Loucy (cell line): ENCODE results near the gene KNCN.

Experiments
- H2AFZ ChIP-seq: fragments of 200-600 bp; sonication (generic); 2 replicates; pipeline ENCODE4 v1.6.0; 2016; ENCODE audit warnings: antibody characterized with exemption, mild to moderate bottlenecking, low read length, moderate library complexity
- H3F3A ChIP-seq: fragments of 200-600 bp; 2 replicates; pipeline ENCODE4 v1.6.0; 2016; ENCODE audit warnings: antibody characterized with exemption, low read depth, mild to moderate bottlenecking
- H3K27me3 ChIP-seq: fragments of 200-600 bp; sonication (generic); 2 replicates; pipeline ENCODE4 v1.6.1; 2014; ENCODE audit warnings: low read length, mild to moderate bottlenecking; ENCODE audit not compliant: insufficient read depth, poor library complexity, severe bottlenecking
- H3K36me3 ChIP-seq: fragments of 200-600 bp; sonication (generic); 2 replicates; pipeline ENCODE4 v1.6.1; 2016; ENCODE audit warnings: low read length; ENCODE audit not compliant: insufficient read depth
- H3K4me1 ChIP-seq: fragments of 200-600 bp; sonication (generic); 2 replicates; pipeline ENCODE4 v1.5.1; 2014; ENCODE audit warnings: low read length, mild to moderate bottlenecking; ENCODE audit not compliant: insufficient read depth, poor library complexity, severe bottlenecking
- H3K4me2 ChIP-seq: fragments of 200-600 bp; sonication (generic); 2 replicates; pipeline ENCODE4 v1.6.0; 2014; ENCODE audit warnings: antibody characterized with exemption, low read length, low read depth, mild to moderate bottlenecking; ENCODE audit not compliant: poor library complexity, severe bottlenecking
- H3K4me3 ChIP-seq: fragments of 200-600 bp; sonication (generic); 2 replicates; pipeline ENCODE4 v1.5.1; 2014; ENCODE audit warnings: low read length, mild to moderate bottlenecking, mixed read lengths; ENCODE audit not compliant: poor library complexity, severe bottlenecking
- H3K79me2 ChIP-seq: fragments of 200-600 bp; sonication (generic); 2 replicates; pipeline ENCODE4 v1.6.1; 2014; ENCODE audit warnings: low read length; ENCODE audit not compliant: insufficient read depth
- H3K9ac ChIP-seq: fragments of 200-600 bp; sonication (generic); 2 replicates; pipeline ENCODE4 v1.6.0; 2014; ENCODE audit warnings: mild to moderate bottlenecking, low read depth, low read length, moderate library complexity; ENCODE audit not compliant: poor library complexity, severe bottlenecking
- H3K9me2 ChIP-seq: fragments of 200-600 bp; sonication (generic); replicated peaks from 2 replicates; pipeline ENCODE4 v1.6.1; 2016; ENCODE audit warnings: low read depth, low read length, mixed read lengths
- H3K9me3 ChIP-seq: fragments of 200-600 bp; sonication (generic); 2 replicates; pipeline ENCODE4 v1.6.1; 2014; ENCODE audit warnings: mild to moderate bottlenecking, antibody characterized with exemption, low read length, low read depth; ENCODE audit not compliant: insufficient read depth
- H4K20me1 ChIP-seq: fragments of 200-600 bp; sonication (generic); 2 replicates; pipeline ENCODE4 v1.6.0; 2014; ENCODE audit warnings: antibody characterized with exemption, low read length, mild to moderate bottlenecking; ENCODE audit not compliant: insufficient read depth, poor library complexity, severe bottlenecking
- CTCF ChIP-seq: fragments of 200-600 bp; sonication (generic); conservative IDR thresholded peaks from 2 replicates; pipeline ENCODE4 v1.5.1; 2014; ENCODE audit warnings: mild to moderate bottlenecking, antibody characterized with exemption, low read length
- EZH2phosphoT487 ChIP-seq: fragments of 200-600 bp; IDR thresholded peaks from 2 replicates; pipeline ENCODE4 v1.6.1; 2018; ENCODE audit warnings: antibody characterized with exemption, mild to moderate bottlenecking, moderate library complexity, borderline replicate concordance

Gene KNCN

DNA sequence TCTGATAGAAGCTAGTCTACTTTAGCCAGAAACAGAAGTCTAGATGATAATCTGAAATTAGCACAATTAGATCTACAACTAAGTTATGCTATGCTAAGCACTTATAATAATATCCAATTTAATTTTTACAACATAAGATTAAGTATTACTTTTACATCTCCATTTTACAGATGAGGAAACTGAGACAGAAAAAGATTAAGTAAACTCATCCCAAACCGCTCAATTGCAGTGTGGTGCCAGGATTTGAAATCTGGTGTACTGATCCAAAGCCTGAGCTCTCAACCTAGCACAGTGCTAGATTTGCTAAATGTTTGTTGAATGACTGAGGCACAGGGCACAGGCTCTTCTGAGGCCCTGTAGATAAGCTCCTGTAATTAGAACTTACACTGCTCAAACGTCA lies 13.8 kb downstream of the KNCN start:
- H3K27me3 ChIP-seq: no peaks in the 10 kb centered on the region
- H3K9me3 ChIP-seq: no peaks in the 10 kb centered on the region
- H4K20me1 ChIP-seq: no peaks in the 10 kb centered on the region
- no peaks in the 10 kb centered on the region for H3K4me1 ChIP-seq
- no peaks in the 10 kb centered on the region for H3K36me3 ChIP-seq
- no peaks in the 10 kb centered on the region for H3F3A ChIP-seq
- H2AFZ ChIP-seq: no peak overlapping the region
- no peaks in the 10 kb centered on the region for H3K9me2 ChIP-seq
- no peak for TF ChIP-seq CTCF
- TF ChIP-seq EZH2phosphoT487: no peak
- H3K9ac ChIP-seq: no peak overlapping the region
- H3K4me2 ChIP-seq: no peak overlapping the region
- no peak overlapping the region for H3K4me3 ChIP-seq
- no peaks in the 10 kb centered on the region for H3K79me2 ChIP-seq

- no peak overlapping the region for H3K9ac ChIP-seq
- H3K4me2 ChIP-seq: no peak overlapping the region
- no peaks in the 10 kb centered on the region for H3K79me2 ChIP-seq
- H3K27me3 ChIP-seq: no peaks in the 10 kb centered on the region
- no peaks in the 10 kb centered on the region for H3K9me3 ChIP-seq
- no peaks in the 10 kb centered on the region for H3K36me3 ChIP-seq
- H2AFZ ChIP-seq: no peak overlapping the region
- no peak for TF ChIP-seq CTCF
- no peak for TF ChIP-seq EZH2phosphoT487
- no peaks in the 10 kb centered on the region for H4K20me1 ChIP-seq
- no peaks in the 10 kb centered on the region for H3F3A ChIP-seq
- H3K4me1 ChIP-seq: no peaks in the 10 kb centered on the region
- H3K9me2 ChIP-seq: no peaks in the 10 kb centered on the region
- no peak overlapping the region for H3K4me3 ChIP-seq
Measured at GRCh38 chr1:46536527-46536926, 14.9 kb downstream of the KNCN start.

DNA sequence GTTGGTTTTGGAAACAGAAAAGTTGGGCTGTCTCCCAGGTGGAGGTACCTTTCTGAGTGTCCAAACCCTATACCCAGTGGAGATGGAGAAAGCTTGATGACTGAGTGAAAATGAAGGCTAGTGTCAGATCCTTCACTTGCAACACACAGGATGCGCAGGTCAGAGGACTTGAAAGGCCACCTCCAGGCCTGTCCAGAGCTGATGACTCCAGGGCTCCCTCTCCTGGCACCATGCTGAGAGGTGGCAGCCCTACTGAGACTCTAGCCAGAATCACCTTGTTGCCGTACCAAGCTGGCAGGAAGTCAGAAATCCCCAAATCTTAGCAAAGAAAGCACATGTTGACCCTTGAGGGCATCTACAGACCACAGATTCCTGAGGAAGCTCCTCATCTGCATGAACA lies 16.4 kb downstream of the KNCN start:
- H3F3A ChIP-seq: no peaks in the 10 kb centered on the region
- peak overlapping the region; percentile 27; the same call in 1 of the 2 replicates for H2AFZ ChIP-seq
- H3K27me3 ChIP-seq: no peaks in the 10 kb centered on the region
- H3K9me2 ChIP-seq: no peaks in the 10 kb centered on the region
- H3K9me3 ChIP-seq: no peaks in the 10 kb centered on the region
- H3K36me3 ChIP-seq: no peaks in the 10 kb centered on the region
- H3K79me2 ChIP-seq: no peaks in the 10 kb centered on the region
- no peak overlapping the region for H3K9ac ChIP-seq
- H4K20me1 ChIP-seq: no peaks in the 10 kb centered on the region
- H3K4me3 ChIP-seq: no peak overlapping the region
- H3K4me2 ChIP-seq: no peak overlapping the region
- no peaks in the 10 kb centered on the region for H3K4me1 ChIP-seq
- TF ChIP-seq EZH2phosphoT487 (no peak), CTCF (peak; percentile 79)
